Mesangial cell (primary cell): ENCODE data around the gene CSPG5. TPM values are rescaled to one million over a fixed set of nuclear protein-coding genes. Genes with fewer than 3 reads are reported as not detected.

Experiments used
- total RNA-seq: library from RNA; depleted of rRNA; stranded (reverse); fragments of >200 nt; gene quantifications from 2 replicates; pipeline ENCODE4 v1.2.3, GENCODE V29; 2015

CSPG5 gene, protein sequence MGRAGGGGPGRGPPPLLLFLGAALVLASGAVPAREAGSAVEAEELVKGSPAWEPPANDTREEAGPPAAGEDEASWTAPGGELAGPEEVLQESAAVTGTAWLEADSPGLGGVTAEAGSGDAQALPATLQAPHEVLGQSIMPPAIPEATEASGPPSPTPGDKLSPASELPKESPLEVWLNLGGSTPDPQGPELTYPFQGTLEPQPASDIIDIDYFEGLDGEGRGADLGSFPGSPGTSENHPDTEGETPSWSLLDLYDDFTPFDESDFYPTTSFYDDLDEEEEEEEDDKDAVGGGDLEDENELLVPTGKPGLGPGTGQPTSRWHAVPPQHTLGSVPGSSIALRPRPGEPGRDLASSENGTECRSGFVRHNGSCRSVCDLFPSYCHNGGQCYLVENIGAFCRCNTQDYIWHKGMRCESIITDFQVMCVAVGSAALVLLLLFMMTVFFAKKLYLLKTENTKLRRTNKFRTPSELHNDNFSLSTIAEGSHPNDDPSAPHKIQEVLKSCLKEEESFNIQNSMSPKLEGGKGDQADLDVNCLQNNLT
- 0.76 and 1.6 TPM in 2 replicates for total RNA-seq

GRCh38 chr3:47578691-47579632 is at the start of gene CSPG5:
CSPG5 (minus strand) TSS chr3:47578865; CDS start chr3:47578693, 172 bp downstream.

GRCh38 chr3:47513125-47513929 is 65.3 kb downstream of the CSPG5 start, which contains the start of gene ELP6:
ELP6 (minus strand) TSS chr3:47513712; CDS start chr3:47513590, 122 bp downstream.

Other genes with a start within 250 kb of the CSPG5 start
- 21.5 and 31.6 TPM in 2 replicates for gene PTPN23, start 197.8 kb downstream of the CSPG5 start, total RNA-seq
- gene SCAP, start 102.9 kb downstream of the CSPG5 start, total RNA-seq, result 64.5 and 87.8 TPM in 2 replicates
- 22.4 and 39.1 TPM in 2 replicates for gene ELP6, start 65.2 kb downstream of the CSPG5 start, total RNA-seq
- gene SMARCC1, start 203.0 kb upstream of the CSPG5 start, total RNA-seq, result 39.3 and 46.3 TPM in 2 replicates
- gene DHX30, start 224.3 kb upstream of the CSPG5 start, total RNA-seq, result 67.7 and 85.9 TPM in 2 replicates